GM23338 (cell line): Measurements from ENCODE around the gene CAMSAP3.

Source experiments
- CREB1 ChIP-seq: fragments of 250-450 bp; sonication (Bioruptor Pico); IDR thresholded peaks from 2 replicates; pipeline ENCODE4 v1.5.0; 2020; ENCODE audit warnings: low read depth, mild to moderate bottlenecking, moderate library complexity
- EZH2 ChIP-seq: fragments of 200-600 bp; sonication (generic); IDR thresholded peaks from one replicate; pipeline ENCODE4 v1.8.0; 2017; ENCODE audit warnings: antibody characterized with exemption, mild to moderate bottlenecking, low read depth; ENCODE audit not compliant: unreplicated experiment
- EZH2phosphoT487 ChIP-seq: fragments of 200-600 bp; sonication (generic); IDR thresholded peaks from one replicate; pipeline ENCODE4 v1.8.1; 2018; ENCODE audit warnings: antibody characterized with exemption; ENCODE audit not compliant: unreplicated experiment
- JUNB ChIP-seq: IDR thresholded peaks from one replicate; pipeline ENCODE4 v1.6.1; 2016; ENCODE audit warnings: antibody characterized with exemption; ENCODE audit not compliant: unreplicated experiment
- NANOG ChIP-seq: IDR thresholded peaks from 2 replicates; pipeline ENCODE4 v1.6.1; 2016; ENCODE audit warnings: antibody characterized with exemption, borderline replicate concordance
- POLR2AphosphoS5 ChIP-seq: IDR thresholded peaks from 2 replicates; pipeline ENCODE4 v1.6.1; 2016; ENCODE audit warnings: antibody characterized with exemption, low read depth
- STAT1 ChIP-seq: IDR thresholded peaks from one replicate; pipeline ENCODE4 v1.6.1; 2016; ENCODE audit warnings: antibody characterized with exemption; ENCODE audit not compliant: unreplicated experiment
- ZNF114 ChIP-seq: fragments of 250-450 bp; sonication (Bioruptor Pico); IDR thresholded peaks from 2 replicates; pipeline ENCODE4 v1.5.0; 2020; ENCODE audit warnings: mild to moderate bottlenecking, moderate library complexity
- ZNF331 ChIP-seq: fragments of 250-450 bp; sonication (Bioruptor Pico); IDR thresholded peaks from 2 replicates; pipeline ENCODE4 v1.5.0; 2020; ENCODE audit warnings: low read depth, mild to moderate bottlenecking, moderate library complexity
- TF ChIP-seq, protein P1 (sequence below), 2 experiments: fragments of 200-600 bp in 1 of 2; sonication (generic) in 1 of 2; conservative IDR thresholded peaks; 2 replicates each; pipeline versions ENCODE4 v1.5.1 to v1.6.1; 2016 to 2017; ENCODE audit warnings: antibody characterized with exemption in 2 of 2, low read depth in 2 of 2, mild to moderate bottlenecking in 2 of 2, moderate library complexity in 1 of 2
- TF ChIP-seq, protein P2 (sequence below): IDR thresholded peaks from one replicate; pipeline ENCODE4 v1.6.1; 2018; ENCODE audit warnings: antibody characterized with exemption; ENCODE audit not compliant: unreplicated experiment
- TF ChIP-seq, protein P3 (sequence below): IDR thresholded peaks from 2 replicates; pipeline ENCODE4 v1.6.1; 2016; ENCODE audit warnings: antibody characterized with exemption

DNA sequence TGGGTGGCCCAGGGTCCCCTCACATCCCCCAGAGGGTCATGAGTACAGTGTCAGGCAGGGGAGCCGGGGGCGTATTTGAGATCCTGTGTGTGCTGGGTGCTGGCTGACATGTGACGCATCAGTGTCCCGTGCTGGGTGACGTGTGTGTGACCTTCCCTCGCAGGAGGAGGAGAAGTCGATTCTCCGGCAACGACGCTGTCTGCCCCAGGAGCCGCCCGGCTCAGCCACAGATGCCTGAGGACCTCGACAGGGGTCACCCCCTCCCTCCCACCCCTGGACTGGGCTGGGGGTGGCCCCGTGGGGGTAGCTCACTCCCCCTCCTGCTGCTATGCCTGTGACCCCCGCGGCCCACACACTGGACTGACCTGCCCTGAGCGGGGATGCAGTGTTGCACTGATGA is 34.3 kb upstream of the CAMSAP3 start:
- TF ChIP-seq, protein P1, sequence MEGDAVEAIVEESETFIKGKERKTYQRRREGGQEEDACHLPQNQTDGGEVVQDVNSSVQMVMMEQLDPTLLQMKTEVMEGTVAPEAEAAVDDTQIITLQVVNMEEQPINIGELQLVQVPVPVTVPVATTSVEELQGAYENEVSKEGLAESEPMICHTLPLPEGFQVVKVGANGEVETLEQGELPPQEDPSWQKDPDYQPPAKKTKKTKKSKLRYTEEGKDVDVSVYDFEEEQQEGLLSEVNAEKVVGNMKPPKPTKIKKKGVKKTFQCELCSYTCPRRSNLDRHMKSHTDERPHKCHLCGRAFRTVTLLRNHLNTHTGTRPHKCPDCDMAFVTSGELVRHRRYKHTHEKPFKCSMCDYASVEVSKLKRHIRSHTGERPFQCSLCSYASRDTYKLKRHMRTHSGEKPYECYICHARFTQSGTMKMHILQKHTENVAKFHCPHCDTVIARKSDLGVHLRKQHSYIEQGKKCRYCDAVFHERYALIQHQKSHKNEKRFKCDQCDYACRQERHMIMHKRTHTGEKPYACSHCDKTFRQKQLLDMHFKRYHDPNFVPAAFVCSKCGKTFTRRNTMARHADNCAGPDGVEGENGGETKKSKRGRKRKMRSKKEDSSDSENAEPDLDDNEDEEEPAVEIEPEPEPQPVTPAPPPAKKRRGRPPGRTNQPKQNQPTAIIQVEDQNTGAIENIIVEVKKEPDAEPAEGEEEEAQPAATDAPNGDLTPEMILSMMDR (conservative IDR thresholded peaks at IDR 0.05; ENCODE audit: low read depth in 2 of 2): no peak
- TF ChIP-seq POLR2AphosphoS5: no peak
- no peak for TF ChIP-seq EZH2
- TF ChIP-seq, protein P2, sequence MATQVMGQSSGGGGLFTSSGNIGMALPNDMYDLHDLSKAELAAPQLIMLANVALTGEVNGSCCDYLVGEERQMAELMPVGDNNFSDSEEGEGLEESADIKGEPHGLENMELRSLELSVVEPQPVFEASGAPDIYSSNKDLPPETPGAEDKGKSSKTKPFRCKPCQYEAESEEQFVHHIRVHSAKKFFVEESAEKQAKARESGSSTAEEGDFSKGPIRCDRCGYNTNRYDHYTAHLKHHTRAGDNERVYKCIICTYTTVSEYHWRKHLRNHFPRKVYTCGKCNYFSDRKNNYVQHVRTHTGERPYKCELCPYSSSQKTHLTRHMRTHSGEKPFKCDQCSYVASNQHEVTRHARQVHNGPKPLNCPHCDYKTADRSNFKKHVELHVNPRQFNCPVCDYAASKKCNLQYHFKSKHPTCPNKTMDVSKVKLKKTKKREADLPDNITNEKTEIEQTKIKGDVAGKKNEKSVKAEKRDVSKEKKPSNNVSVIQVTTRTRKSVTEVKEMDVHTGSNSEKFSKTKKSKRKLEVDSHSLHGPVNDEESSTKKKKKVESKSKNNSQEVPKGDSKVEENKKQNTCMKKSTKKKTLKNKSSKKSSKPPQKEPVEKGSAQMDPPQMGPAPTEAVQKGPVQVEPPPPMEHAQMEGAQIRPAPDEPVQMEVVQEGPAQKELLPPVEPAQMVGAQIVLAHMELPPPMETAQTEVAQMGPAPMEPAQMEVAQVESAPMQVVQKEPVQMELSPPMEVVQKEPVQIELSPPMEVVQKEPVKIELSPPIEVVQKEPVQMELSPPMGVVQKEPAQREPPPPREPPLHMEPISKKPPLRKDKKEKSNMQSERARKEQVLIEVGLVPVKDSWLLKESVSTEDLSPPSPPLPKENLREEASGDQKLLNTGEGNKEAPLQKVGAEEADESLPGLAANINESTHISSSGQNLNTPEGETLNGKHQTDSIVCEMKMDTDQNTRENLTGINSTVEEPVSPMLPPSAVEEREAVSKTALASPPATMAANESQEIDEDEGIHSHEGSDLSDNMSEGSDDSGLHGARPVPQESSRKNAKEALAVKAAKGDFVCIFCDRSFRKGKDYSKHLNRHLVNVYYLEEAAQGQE: no peak
- TF ChIP-seq ZNF331 (CRISPR knock-in tag): no peak
- TF ChIP-seq STAT1: no peak
- no peak for TF ChIP-seq NANOG
- no peak for TF ChIP-seq JUNB
- TF ChIP-seq CREB1 (CRISPR knock-in tag): no peak
- TF ChIP-seq EZH2phosphoT487: no peak
- TF ChIP-seq, protein P3, sequence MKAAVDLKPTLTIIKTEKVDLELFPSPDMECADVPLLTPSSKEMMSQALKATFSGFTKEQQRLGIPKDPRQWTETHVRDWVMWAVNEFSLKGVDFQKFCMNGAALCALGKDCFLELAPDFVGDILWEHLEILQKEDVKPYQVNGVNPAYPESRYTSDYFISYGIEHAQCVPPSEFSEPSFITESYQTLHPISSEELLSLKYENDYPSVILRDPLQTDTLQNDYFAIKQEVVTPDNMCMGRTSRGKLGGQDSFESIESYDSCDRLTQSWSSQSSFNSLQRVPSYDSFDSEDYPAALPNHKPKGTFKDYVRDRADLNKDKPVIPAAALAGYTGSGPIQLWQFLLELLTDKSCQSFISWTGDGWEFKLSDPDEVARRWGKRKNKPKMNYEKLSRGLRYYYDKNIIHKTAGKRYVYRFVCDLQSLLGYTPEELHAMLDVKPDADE: no peak
- TF ChIP-seq ZNF114 (CRISPR knock-in tag): no peak
